Fibroblast of mammary gland (primary cell): ENCODE results near the gene NCK2.

Experiments
- DNase-seq: peaks from one replicate; pipeline ENCODE4 v3.0.0-alpha.2; 2010; ENCODE audit warnings: low read depth
- H3K4me3 ChIP-seq: 2 replicates; pipeline ENCODE4 v1.5.1; 2011; ENCODE audit warnings: low read depth, mild to moderate bottlenecking, low read length, moderate library complexity; ENCODE audit not compliant: control insufficient read depth
- TF ChIP-seq, protein P1 (sequence below): conservative IDR thresholded peaks from 2 replicates; pipeline ENCODE4 v1.5.1; 2011; ENCODE audit warnings: low read depth, low read length, inconsistent platforms; ENCODE audit not compliant: control insufficient read depth, insufficient read depth

Gene NCK2

GRCh38 chr2:105734762-105735538, 9.8 kb upstream of the NCK2 start:
- H3K4me3 ChIP-seq: no peak overlapping the region
- DNase-seq: peak; percentile 71

GRCh38 chr2:105736145-105736544, 8.6 kb upstream of the NCK2 start:
- TF ChIP-seq, protein P1, sequence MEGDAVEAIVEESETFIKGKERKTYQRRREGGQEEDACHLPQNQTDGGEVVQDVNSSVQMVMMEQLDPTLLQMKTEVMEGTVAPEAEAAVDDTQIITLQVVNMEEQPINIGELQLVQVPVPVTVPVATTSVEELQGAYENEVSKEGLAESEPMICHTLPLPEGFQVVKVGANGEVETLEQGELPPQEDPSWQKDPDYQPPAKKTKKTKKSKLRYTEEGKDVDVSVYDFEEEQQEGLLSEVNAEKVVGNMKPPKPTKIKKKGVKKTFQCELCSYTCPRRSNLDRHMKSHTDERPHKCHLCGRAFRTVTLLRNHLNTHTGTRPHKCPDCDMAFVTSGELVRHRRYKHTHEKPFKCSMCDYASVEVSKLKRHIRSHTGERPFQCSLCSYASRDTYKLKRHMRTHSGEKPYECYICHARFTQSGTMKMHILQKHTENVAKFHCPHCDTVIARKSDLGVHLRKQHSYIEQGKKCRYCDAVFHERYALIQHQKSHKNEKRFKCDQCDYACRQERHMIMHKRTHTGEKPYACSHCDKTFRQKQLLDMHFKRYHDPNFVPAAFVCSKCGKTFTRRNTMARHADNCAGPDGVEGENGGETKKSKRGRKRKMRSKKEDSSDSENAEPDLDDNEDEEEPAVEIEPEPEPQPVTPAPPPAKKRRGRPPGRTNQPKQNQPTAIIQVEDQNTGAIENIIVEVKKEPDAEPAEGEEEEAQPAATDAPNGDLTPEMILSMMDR: no peak
- no peak overlapping the region for H3K4me3 ChIP-seq
- no peak for DNase-seq

More at GRCh38 chr2:105734762-105735538, 9.8 kb upstream of the NCK2 start:
- TF ChIP-seq, protein P1: no peak

DNA sequence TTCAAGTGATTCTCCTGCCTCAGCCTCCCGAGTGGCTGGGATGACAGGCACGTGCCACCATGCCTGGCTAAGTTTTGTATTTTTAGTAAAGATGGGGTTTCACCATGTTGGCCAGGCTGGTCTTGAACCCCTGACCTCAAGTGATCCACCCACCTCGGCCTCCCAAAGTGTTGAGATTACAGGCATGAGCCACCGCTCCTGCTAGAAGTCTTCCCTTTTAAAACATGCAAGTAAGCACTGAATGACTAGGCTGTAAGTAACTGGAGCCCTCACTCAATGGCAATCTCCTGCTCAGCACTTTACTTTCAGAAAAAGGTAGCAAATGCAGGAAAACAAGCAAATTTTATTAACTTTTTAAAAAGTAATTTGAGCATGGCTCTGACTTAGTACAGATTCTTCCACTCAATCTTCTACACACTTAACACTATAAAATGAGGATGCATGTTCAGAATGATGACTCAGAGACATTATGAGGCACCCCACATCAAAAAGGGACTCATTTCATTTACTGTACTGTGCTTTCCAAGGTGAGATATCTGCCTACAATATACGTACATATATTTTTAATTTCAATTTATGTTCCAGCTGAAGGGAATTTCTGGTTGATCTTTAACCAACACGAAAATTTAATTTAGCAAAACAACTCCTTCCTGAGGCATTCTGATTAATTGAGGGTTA, 6.6 kb upstream of the NCK2 start:
- TF ChIP-seq, protein P1: no peak
- H3K4me3 ChIP-seq: no peak overlapping the region
- DNase-seq: no peak

DNA sequence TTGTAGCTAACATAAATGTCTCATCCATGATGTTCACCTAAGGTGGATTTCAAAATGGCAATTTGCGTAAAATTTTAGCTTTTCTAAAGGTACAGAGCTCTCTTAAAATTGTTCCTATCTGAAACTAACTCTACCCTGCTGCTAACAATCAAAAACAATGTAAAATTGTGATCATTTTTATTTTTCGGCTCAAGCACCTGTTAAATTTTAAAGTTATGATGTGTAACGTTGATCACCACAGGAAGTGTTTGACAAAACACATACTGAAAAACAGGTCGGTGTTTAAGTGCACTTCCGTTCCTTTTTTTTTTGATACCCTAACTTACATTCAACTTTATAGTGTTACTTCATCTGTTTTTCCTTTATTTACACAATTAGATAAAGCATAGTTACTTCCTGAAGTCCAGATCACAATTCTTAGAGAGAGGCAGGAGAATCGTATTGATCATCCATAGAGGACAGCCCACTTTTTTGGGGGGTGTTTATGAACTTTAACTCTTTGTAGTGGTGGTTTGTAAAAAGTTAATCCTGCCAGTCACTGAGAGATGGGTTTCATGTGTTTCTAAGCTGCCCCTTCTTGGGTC, 6.0 kb upstream of the NCK2 start:
- DNase-seq: no peak
- no peak overlapping the region for H3K4me3 ChIP-seq
- TF ChIP-seq, protein P1: no peak

- TF ChIP-seq, protein P1: no peak
- no peak overlapping the region for H3K4me3 ChIP-seq
- no peak for DNase-seq
These were observed 5.3 kb upstream of the NCK2 start for GRCh38 chr2:105739426-105739825.

- H3K4me3 ChIP-seq: no peak overlapping the region
- TF ChIP-seq, protein P1: no peak
- no peak for DNase-seq
These were observed 4.7 kb upstream of the NCK2 start for GRCh38 chr2:105739944-105740530.
